Left ventricle myocardium inferior (tissue), 1 donor: ENCODE data around the gene FOXI1. TPM values are rescaled to one million over a fixed set of nuclear protein-coding genes. Genes with fewer than 3 reads are reported as not detected.

Experiments
- DNase-seq: peaks from one replicate; pipeline ENCODE4 v3.0.0-alpha.2; 2020
- H3K27ac ChIP-seq: fragments of 200-600 bp; replicated peaks from 2 replicates; pipeline ENCODE4 v1.8.0; 2021
- H3K27me3 ChIP-seq: fragments of 200-600 bp; 2 replicates; pipeline ENCODE4 v1.8.0; 2021; ENCODE audit warnings: low read depth
- H3K36me3 ChIP-seq: fragments of 200-600 bp; 2 replicates; pipeline ENCODE4 v1.8.0; 2021
- H3K4me1 ChIP-seq: fragments of 200-600 bp; 2 replicates; pipeline ENCODE4 v1.8.0; 2021
- H3K4me3 ChIP-seq: fragments of 200-600 bp; 2 replicates; pipeline ENCODE4 v1.8.0; 2021; ENCODE audit warnings: mild to moderate bottlenecking, moderate library complexity
- H3K9me3 ChIP-seq: fragments of 200-600 bp; replicated peaks from 2 replicates; pipeline ENCODE4 v1.8.0; 2021
- intact Hi-C: fragments of 100-400 bp; cut with micrococcal nuclease; formaldehyde crosslinking; loops from one replicate; pipeline ENCODE4 v1.11.0; 2022
- total RNA-seq: library from RNA; stranded (reverse); fragmentation: NEBNext Ultra II Directional; extraction: Animal tissue kit (Norgen Biotek cat#: 25700); gene quantifications from one replicate; pipeline ENCODE4 v1.2.1, GENCODE V29; 2021
- TF ChIP-seq, protein P1 (sequence below): fragments of 200-600 bp; IDR thresholded peaks from 2 replicates; pipeline ENCODE4 v1.8.0; 2021; ENCODE audit warnings: antibody characterized with exemption, mild to moderate bottlenecking, borderline replicate concordance
- donor health status: DM: no; HTN: yes; CAD: no; lungs with severe emphysema.

FOXI1 gene
- total RNA-seq, 1 donor from 2014 or later = not detected

DNA sequence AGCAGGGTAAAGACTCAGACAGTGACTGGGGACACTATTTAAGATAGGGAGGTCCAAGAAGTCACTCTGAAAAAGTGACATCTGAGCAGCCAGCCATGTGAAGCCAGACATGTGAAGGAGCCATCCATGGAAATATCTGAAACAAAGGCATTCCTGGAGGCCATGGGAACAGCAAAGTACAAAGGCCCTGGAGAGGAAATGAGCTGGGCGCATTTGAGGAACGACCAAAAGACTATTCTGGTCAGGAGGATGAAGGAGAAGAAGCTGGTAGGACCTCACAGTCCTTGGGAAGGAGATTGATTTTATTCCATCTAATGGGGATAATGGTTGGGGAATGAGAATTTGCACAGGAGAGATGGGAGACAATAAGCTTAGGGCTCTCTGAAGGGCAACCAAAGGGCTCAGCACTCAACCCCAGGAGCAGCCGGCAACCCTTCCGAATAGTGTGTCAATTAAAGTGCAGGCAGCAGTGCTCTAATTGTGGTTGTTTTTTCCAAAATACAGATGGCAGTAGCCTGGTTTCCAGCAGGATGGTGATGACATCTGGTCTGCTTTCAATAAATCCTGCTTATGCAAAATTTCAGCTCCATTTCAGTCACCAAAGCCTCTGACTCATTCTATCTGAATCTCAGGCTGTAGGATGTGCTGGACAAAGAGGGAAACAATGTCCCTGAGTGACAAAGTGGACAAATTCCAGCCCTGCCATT lies 26.7 kb downstream of the FOXI1 start:
- intact Hi-C loops = no loop called here
- H3K4me1 ChIP-seq = no peaks in the 10 kb centered on the region
- H3K36me3 ChIP-seq = no peaks in the 10 kb centered on the region
- peaks cover 6% of the 10 kb centered on the region for H3K9me3 ChIP-seq
- no peak for DNase-seq
- H3K27ac ChIP-seq = no peak overlapping the region
- TF ChIP-seq, protein P1, sequence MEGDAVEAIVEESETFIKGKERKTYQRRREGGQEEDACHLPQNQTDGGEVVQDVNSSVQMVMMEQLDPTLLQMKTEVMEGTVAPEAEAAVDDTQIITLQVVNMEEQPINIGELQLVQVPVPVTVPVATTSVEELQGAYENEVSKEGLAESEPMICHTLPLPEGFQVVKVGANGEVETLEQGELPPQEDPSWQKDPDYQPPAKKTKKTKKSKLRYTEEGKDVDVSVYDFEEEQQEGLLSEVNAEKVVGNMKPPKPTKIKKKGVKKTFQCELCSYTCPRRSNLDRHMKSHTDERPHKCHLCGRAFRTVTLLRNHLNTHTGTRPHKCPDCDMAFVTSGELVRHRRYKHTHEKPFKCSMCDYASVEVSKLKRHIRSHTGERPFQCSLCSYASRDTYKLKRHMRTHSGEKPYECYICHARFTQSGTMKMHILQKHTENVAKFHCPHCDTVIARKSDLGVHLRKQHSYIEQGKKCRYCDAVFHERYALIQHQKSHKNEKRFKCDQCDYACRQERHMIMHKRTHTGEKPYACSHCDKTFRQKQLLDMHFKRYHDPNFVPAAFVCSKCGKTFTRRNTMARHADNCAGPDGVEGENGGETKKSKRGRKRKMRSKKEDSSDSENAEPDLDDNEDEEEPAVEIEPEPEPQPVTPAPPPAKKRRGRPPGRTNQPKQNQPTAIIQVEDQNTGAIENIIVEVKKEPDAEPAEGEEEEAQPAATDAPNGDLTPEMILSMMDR = no peak
- H3K4me3 ChIP-seq = no peak overlapping the region
- H3K27me3 ChIP-seq = no peaks in the 10 kb centered on the region

DNA sequence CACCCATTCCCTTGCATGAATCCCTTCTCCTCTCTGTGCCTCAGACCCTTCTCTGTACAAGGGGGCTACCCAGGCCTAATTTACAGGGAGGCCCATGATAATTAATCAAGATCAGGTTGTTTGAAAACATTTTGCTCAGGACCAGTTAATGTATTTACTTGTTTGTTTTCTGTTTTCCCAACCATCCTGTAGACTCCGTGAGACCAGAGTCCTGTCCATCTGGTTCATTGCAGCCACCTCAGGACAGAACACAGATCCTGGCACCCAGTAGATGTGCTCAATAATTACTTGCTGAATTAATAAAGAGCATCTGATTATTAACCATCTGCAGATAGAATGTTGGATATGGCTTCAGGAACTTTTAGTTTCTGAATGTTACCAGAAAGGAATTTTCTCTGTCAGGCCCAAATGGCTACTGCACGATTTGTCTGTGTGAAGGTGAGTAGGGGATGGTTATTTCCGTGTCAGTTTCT lies 27.3 kb downstream of the FOXI1 start:
- no peaks in the 10 kb centered on the region for H3K27me3 ChIP-seq
- TF ChIP-seq, protein P1 = no peak
- H3K27ac ChIP-seq = no peak overlapping the region
- intact Hi-C loops = no loop called here
- H3K36me3 ChIP-seq = no peaks in the 10 kb centered on the region
- H3K4me1 ChIP-seq = no peaks in the 10 kb centered on the region
- H3K9me3 ChIP-seq = no peaks in the 10 kb centered on the region
- no peak for DNase-seq
- no peak overlapping the region for H3K4me3 ChIP-seq

DNA sequence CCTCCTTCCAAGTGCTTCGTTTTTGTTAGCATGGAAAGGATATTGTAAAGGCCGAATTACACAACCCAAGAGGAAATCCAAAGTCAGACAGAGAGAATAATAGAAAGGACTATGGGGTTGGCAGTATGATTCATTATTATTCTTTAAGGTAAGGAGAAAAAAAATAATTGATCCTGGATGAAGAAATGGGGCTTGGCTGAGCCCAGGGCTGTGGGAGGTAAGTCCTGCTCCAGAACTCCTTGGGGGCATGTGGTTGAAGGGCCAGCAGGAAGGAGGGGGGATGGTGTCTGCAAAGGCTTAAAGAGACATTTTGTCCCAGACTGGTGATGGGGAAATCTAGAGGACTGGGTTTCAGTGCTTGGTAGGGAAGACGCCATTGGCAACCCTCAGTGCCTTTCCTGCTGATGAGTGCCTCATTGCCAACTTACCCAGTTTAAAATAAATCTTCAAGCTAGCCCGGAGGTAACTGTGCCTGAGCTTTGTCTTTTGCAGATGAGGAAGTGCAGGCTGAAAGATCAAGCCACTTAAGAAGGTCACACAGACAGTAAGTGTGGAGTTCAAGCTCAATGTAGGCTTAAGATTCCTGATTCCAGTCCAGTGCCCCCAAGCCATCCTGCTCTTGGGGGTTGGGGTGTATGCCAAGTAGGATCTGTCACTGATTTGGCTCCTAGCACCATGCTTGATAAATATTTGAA lies 30.2 kb downstream of the FOXI1 start:
- no peaks in the 10 kb centered on the region for H3K9me3 ChIP-seq
- no peak overlapping the region for H3K4me3 ChIP-seq
- no peak for DNase-seq
- H3K4me1 ChIP-seq = no peaks in the 10 kb centered on the region
- H3K27ac ChIP-seq = no peak overlapping the region
- no peaks in the 10 kb centered on the region for H3K36me3 ChIP-seq
- H3K27me3 ChIP-seq = no peaks in the 10 kb centered on the region
- TF ChIP-seq, protein P1 = no peak
- intact Hi-C loops = no loop called here

DNA sequence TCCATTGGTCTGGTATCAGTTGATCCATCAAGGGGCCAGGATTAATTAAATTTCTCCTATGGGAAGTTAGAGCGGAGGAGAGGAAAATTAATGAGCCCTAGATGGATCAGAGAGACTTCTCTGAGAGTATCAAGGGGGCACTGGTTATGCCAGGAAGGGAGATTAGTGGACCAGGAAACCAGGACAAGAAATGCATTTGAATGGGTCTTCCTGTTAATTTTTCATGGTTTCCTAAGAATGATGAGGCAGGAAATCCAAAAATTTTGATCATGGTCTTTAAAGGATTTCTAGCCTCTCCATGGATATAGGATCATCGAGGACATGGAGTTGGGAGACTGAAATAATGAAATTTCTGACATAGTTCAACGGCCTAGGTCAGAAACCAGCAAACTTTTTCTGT lies 30.8 kb downstream of the FOXI1 start:
- Histone ChIP-seq H3K4me1 (no peaks in the 10 kb centered on the region), H3K4me3 (no peak overlapping the region), H3K36me3 (no peaks in the 10 kb centered on the region), H3K27me3 (no peaks in the 10 kb centered on the region), H3K9me3 (no peaks in the 10 kb centered on the region), H3K27ac (no peak overlapping the region)
- intact Hi-C loops = no loop called here
- TF ChIP-seq, protein P1 = no peak
- DNase-seq = no peak

DNA sequence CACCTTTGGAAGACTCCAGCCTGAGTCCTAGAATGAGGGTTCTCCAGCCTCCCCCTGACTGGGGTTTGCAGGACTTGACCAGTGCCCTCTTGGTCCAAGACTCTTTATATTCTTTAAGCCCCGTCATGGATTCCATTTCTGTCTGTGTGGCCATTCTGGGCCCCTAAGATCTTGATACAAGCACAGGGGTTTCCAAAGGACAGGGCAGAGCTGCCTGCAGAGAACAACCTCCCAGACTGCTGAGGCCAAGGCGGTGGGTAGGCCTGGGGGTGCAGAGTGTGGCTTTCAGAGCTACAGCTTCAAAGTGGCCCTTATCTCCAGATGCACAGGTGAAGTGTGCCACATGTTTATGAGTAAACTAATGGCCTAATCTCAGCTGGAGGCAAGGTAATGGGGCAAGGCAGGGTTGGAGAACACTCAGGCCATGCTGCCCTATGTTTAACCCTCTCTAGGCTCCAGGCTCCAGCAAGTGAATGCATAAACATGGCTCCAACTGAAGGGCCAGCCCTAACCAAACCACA lies 32.1 kb downstream of the FOXI1 start:
- intact Hi-C loops = no loop called here
- H3K9me3 ChIP-seq = no peaks in the 10 kb centered on the region
- DNase-seq = no peak
- H3K27me3 ChIP-seq = no peaks in the 10 kb centered on the region
- TF ChIP-seq, protein P1 = no peak
- no peak overlapping the region for H3K4me3 ChIP-seq
- H3K27ac ChIP-seq = no peak overlapping the region
- H3K4me1 ChIP-seq = no peaks in the 10 kb centered on the region
- H3K36me3 ChIP-seq = no peaks in the 10 kb centered on the region
